Measurements from ENCODE around the gene IGSF8. TPM values are rescaled to one million over a fixed set of nuclear protein-coding genes. Genes with fewer than 3 reads are reported as not detected.

Gene IGSF8
- total RNA-seq, 3 donors from 2014 or later, result 21.0 to 35.7 (median 24.5) TPM

DNA sequence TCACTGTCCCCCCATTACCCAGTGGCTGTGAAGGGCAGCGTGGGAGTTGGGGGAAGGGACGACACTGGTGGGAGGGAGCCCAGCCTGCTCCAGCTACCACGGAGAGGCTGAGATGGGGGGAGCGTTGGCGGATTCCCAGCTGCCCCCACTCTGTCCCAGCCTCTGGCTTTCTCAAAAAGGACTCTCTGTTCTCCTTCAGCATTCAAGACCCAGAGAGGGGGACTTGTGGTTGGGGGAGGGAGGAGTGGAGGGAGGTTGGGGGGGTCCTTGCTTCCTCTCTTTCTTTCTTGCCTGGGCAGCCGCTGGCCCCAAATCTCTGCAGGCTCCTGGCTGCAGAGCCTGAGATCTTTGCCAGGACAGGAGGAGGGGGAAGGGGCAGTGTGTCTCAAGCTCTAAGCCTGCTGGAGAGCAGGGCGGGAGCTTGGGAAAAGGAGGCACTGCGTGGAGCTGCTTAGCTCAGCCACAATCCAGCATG lies 19.3 kb upstream of the IGSF8 start:
- intact Hi-C loops (cut with DNase I; ENCODE audit: low total_unique reads), result no loop called here
- no peak for DNase-seq (ENCODE audit: low spot score in 2 of 2)

DNA sequence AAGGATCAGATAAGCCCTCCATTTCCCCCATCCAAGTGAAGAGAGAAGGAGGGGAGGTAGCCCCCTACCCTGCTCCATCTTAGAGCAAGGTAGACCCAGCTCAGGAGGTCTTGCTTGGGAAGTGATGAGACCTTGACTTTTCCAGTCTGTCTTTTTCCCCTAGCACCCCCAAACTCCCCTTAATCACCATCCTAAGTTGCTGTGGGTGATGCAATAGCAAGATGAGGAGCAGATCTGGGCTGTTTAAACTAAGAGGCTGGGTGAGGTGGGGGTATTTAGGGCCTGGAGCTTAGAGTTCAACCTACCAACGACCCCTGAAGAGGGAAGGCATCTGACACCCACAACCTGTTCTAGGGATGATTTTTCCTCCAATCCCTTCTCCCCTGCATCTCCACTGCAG lies 18.9 kb upstream of the IGSF8 start:
- no peak for TF ChIP-seq POLR2A (IDR thresholded peaks at IDR 0.05)
- TF ChIP-seq POLR2AphosphoS5 (IDR thresholded peaks at IDR 0.05), result no peak
- TF ChIP-seq, protein P1, sequence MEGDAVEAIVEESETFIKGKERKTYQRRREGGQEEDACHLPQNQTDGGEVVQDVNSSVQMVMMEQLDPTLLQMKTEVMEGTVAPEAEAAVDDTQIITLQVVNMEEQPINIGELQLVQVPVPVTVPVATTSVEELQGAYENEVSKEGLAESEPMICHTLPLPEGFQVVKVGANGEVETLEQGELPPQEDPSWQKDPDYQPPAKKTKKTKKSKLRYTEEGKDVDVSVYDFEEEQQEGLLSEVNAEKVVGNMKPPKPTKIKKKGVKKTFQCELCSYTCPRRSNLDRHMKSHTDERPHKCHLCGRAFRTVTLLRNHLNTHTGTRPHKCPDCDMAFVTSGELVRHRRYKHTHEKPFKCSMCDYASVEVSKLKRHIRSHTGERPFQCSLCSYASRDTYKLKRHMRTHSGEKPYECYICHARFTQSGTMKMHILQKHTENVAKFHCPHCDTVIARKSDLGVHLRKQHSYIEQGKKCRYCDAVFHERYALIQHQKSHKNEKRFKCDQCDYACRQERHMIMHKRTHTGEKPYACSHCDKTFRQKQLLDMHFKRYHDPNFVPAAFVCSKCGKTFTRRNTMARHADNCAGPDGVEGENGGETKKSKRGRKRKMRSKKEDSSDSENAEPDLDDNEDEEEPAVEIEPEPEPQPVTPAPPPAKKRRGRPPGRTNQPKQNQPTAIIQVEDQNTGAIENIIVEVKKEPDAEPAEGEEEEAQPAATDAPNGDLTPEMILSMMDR (IDR thresholded peaks at IDR 0.05), result no peak
- Histone ChIP-seq H3K9me3 (no peaks in the 10 kb centered on the region), H3K27ac (no peak overlapping the region), H3K27me3 (no peaks in the 10 kb centered on the region), H3K4me3 (peak overlapping the region in 1 of 3 donors; percentile 18), H3K36me3 (no peaks in the 10 kb centered on the region), H3K4me1 (no peaks in the 10 kb centered on the region)
- DNase-seq (ENCODE audit: low spot score in 2 of 2), result no peak
- intact Hi-C loops (cut with DNase I; ENCODE audit: low total_unique reads), result no loop called here

More for the DNA sequence above, 19.3 kb upstream of the IGSF8 start:
- H3K9me3 ChIP-seq, result no peaks in the 10 kb centered on the region
- no peak overlapping the region for H3K27ac ChIP-seq
- TF ChIP-seq POLR2A (IDR thresholded peaks at IDR 0.05), result no peak
- TF ChIP-seq, protein P1 (IDR thresholded peaks at IDR 0.05), result no peak
- no peak for TF ChIP-seq POLR2AphosphoS5 (IDR thresholded peaks at IDR 0.05)
- no peaks in the 10 kb centered on the region for H3K27me3 ChIP-seq
- H3K4me3 ChIP-seq, result peak overlapping the region in 1 of 3 donors; percentile 2
- no peaks in the 10 kb centered on the region for H3K36me3 ChIP-seq
- H3K4me1 ChIP-seq, result no peaks in the 10 kb centered on the region

DNA sequence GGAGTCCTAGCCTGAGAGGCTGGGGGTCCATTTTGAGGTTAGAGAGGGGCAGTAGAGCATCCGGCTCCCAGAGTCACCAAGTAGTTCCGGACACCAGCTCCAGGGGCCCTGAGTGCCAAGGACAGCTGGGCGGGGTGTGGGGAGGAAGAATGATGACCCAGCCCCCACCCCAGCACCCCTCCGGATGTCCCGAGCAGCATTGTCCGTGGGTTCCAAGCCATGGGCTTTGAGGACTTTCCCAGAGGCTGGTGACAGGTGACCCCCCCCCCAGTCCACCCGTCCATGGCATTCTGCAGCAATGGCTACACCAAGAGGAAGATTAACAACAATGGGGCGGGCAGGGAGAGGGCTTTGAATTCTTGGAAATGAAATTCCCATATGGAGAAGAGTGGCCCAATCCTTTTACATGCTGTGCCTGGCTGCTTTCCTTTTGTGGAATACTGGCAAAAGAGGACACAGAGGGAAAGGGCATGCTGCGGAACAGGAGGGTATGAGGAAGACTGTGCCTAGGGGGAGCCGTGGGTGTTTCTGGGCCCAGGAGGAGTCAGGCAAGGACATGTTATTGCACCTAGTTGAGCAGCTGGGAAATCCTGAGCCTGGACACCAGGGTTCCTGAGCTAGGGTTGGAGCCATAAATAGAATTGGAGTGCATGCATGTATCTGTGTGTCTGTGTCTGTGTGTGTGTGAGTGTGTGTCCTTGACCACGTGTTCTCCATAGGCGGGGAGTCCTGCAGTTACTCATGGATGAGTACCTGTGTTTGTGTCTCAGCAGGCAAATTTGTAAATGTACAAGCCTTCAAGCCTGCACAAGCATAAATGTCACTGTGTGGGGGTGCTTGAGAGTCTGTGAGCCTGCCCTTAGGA lies 18.1 kb upstream of the IGSF8 start:
- Histone ChIP-seq H3K27ac (no peak overlapping the region), H3K9me3 (no peaks in the 10 kb centered on the region)
- intact Hi-C loops (cut with DNase I; ENCODE audit: low total_unique reads), result no loop called here

DNA sequence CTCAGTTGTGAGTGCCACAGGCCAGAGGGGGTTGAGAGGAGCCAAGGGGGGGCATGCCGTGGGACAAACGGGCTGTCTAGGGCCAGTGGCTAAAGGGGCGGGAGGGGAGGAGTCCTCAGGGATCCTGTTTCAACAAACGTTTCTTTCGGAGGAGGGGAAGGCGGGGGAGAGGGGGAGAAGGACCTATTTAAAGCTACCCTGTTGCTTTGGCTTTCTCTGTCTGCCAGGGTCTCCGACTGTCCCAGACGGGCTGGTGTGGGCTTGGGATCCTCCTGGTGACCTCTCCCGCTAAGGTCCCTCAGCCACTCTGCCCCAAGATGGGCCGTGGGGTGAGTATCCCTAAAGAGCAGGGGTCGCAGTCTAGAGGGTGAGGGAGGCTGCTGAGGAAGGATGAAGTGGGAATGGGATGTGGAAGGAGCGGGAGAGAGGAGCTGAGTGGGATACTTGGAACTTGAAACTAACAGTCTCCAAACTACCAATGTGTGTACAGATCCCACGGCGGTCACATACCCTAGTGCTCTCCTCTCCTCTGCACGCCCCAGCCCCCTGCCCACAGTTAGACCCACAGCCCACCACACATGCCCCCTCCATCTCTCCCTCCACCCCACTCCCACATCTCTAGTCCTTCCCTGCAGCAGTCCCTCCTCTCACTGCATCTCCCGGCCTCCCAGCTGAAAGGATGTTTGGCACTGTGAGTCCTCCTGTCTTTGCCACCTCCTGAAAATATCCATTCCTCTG lies 17.3 kb upstream of the IGSF8 start, which contains the start of gene ATP1A2:
Gene ATP1A2 (plus strand): TSS at position 215 of the 738 bp plus-strand sequence. CDS start 103 bp downstream, at position 318.
- Histone ChIP-seq H3K9me3 (no peaks in the 10 kb centered on the region), H3K4me1 (no peaks in the 10 kb centered on the region), H3K27ac (peak within 1 kb of the TSS in 1 of 2 donors; percentile 12), H3K27me3 (no peaks in the 10 kb centered on the region), H3K36me3 (no peaks in the 10 kb centered on the region), H3K4me3 (peak within 1 kb of the TSS in 1 of 3 donors; percentile 18)
- intact Hi-C loops (cut with DNase I; ENCODE audit: low total_unique reads), result no loop called here
- TF ChIP-seq, protein P1 (IDR thresholded peaks at IDR 0.05), result no peak
- DNase-seq (ENCODE audit: low spot score in 2 of 2), result no peak

More for the DNA sequence above, 18.1 kb upstream of the IGSF8 start:
- TF ChIP-seq, protein P1 (IDR thresholded peaks at IDR 0.05), result no peak
- no peak for TF ChIP-seq POLR2A (IDR thresholded peaks at IDR 0.05)
- Histone ChIP-seq H3K36me3 (no peaks in the 10 kb centered on the region), H3K4me1 (no peaks in the 10 kb centered on the region), H3K4me3 (peak overlapping the region in 1 of 3 donors; percentile 18), H3K27me3 (no peaks in the 10 kb centered on the region)
- DNase-seq (ENCODE audit: low spot score in 2 of 2), result no peak

DNA sequence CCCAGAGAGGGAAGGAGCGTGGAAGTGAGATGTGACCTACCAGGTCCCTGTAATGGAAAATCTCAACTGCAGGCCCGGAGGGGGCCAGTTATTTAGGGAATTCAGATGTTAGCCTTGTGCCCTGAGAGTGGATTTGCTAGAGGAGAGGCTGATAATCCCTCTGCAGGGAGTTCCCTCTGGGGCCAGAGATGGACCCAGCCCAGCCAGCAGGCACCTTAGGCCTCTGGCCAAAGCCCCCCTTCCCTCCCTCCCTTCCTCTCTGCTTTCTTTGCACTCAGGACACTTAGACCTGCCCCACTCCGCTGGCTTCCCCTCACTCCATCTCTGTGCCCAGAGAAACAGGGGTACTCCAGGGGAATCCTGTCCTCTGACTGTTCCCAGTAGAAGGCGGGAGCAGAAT lies 15.7 kb upstream of the IGSF8 start:
- H3K27ac ChIP-seq, result no peak overlapping the region

More for the DNA sequence above, 15.7 kb upstream of the IGSF8 start:
- Histone ChIP-seq H3K4me1 (no peaks in the 10 kb centered on the region), H3K9me3 (no peaks in the 10 kb centered on the region), H3K4me3 (no peak overlapping the region), H3K27me3 (no peaks in the 10 kb centered on the region), H3K36me3 (no peaks in the 10 kb centered on the region)
- intact Hi-C loops (cut with DNase I; ENCODE audit: low total_unique reads), result no loop called here
- DNase-seq (ENCODE audit: low spot score in 2 of 2), result no peak
- TF ChIP-seq POLR2AphosphoS5 (IDR thresholded peaks at IDR 0.05), result no peak
- TF ChIP-seq, protein P1 (IDR thresholded peaks at IDR 0.05), result no peak
- no peak for TF ChIP-seq POLR2A (IDR thresholded peaks at IDR 0.05)
